Gastrocnemius medialis (tissue), 4 donors: Measurements from ENCODE around the gene COPS3.
"Not testable (repeated sequence)": the region's sequence is repeated elsewhere in the genome, so short reads cannot be mapped to it uniquely, and the experiment has no call there.

ENCODE experiments used
- POLR2A ChIP-seq, 2 donors: fragments of 450-650 bp; IDR thresholded peaks; one replicate each; pipeline ENCODE4 v1.6.1; 2017; ENCODE audit warnings: antibody characterized with exemption in 2 of 2, mild to moderate bottlenecking in 2 of 2, moderate library complexity in 2 of 2
- TF ChIP-seq, protein P1 (sequence below), 5 experiments: fragments of 450-650 bp in 3 of 5; fragments of 200-600 bp in 2 of 5; sonication (generic) in 2 of 5; IDR thresholded peaks in 4 of 5; conservative IDR thresholded peaks in 1 of 5; 1 replicate in 4 of 5; 2 replicates in 1 of 5; pipeline ENCODE4 v1.5.1; 2016 to 2019; ENCODE audit warnings: antibody characterized with exemption in 5 of 5, mild to moderate bottlenecking in 3 of 5, moderate library complexity in 3 of 5

DNA sequence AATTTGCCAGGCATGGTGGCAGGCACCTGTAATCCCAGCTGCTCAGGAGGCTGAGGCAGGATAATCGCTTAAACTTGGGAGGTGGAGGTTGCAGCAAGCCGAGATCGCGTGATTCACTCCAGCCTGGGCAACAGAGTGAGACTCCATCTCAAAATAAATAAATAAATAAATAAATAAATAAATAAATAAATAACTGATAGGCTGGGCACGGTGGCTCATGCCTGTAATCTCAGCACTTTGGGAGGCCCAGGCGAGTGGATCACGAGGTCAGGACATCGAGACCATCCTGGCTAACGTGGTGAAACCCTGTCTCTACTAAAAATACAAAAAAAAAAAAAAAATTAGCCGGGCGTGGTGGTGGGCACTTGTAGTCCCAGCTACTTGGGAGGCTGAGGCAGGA lies 25.4 kb downstream of the COPS3 start:
- TF ChIP-seq, protein P1, sequence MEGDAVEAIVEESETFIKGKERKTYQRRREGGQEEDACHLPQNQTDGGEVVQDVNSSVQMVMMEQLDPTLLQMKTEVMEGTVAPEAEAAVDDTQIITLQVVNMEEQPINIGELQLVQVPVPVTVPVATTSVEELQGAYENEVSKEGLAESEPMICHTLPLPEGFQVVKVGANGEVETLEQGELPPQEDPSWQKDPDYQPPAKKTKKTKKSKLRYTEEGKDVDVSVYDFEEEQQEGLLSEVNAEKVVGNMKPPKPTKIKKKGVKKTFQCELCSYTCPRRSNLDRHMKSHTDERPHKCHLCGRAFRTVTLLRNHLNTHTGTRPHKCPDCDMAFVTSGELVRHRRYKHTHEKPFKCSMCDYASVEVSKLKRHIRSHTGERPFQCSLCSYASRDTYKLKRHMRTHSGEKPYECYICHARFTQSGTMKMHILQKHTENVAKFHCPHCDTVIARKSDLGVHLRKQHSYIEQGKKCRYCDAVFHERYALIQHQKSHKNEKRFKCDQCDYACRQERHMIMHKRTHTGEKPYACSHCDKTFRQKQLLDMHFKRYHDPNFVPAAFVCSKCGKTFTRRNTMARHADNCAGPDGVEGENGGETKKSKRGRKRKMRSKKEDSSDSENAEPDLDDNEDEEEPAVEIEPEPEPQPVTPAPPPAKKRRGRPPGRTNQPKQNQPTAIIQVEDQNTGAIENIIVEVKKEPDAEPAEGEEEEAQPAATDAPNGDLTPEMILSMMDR (IDR thresholded peaks at IDR 0.05 in 4 of 5, conservative IDR thresholded peaks at IDR 0.05 in 1 of 5) = not testable (repeated sequence)
- not testable (repeated sequence) for TF ChIP-seq POLR2A (IDR thresholded peaks at IDR 0.05)
